ENCODE results near the gene DOP1B.
"Not testable (repeated sequence)": the region's sequence is repeated elsewhere in the genome, so short reads cannot be mapped to it uniquely, and the experiment has no call there.

Gene DOP1B

GRCh38 chr21:36139791-36140190 is 16.8 kb upstream of the DOP1B start:
- H3K9ac ChIP-seq (ENCODE audit: low read length); DNase-seq (ENCODE audit: low read depth); H3K27me3 ChIP-seq (replicated peaks; ENCODE audit: control insufficient read depth, insufficient read depth, low read length); H3K9me3 ChIP-seq (ENCODE audit: control insufficient read depth, low read length); H3K4me3 ChIP-seq (ENCODE audit: low read length): not testable (repeated sequence)
- peaks cover 28% of the 10 kb centered on the region for H3K36me3 ChIP-seq (ENCODE audit: control insufficient read depth, insufficient read depth, low read length, severe bottlenecking)
- H3K4me1 ChIP-seq (ENCODE audit: control insufficient read depth, insufficient read depth, low read length) = peaks cover 17% of the 10 kb centered on the region

- H3K9ac ChIP-seq (ENCODE audit: low read length) = no peak overlapping the region
- peaks cover 10% of the 10 kb centered on the region for H3K4me1 ChIP-seq (ENCODE audit: control insufficient read depth, insufficient read depth, low read length)
- DNase-seq (ENCODE audit: low read depth) = peak; percentile 96
- H3K4me3 ChIP-seq (ENCODE audit: low read length) = no peak overlapping the region
- H3K36me3 ChIP-seq (ENCODE audit: control insufficient read depth, insufficient read depth, low read length, severe bottlenecking) = peaks cover 28% of the 10 kb centered on the region
- H3K27me3 ChIP-seq (replicated peaks; ENCODE audit: control insufficient read depth, insufficient read depth, low read length) = no peaks in the 10 kb centered on the region
- no peaks in the 10 kb centered on the region for H3K9me3 ChIP-seq (ENCODE audit: control insufficient read depth, low read length)
Measured at GRCh38 chr21:36141513-36141925, 15.1 kb upstream of the DOP1B start.

GRCh38 chr21:36144233-36144632 is 12.4 kb upstream of the DOP1B start:
- H3K9ac ChIP-seq (ENCODE audit: low read length); H3K4me1 ChIP-seq (ENCODE audit: control insufficient read depth, insufficient read depth, low read length); H3K27me3 ChIP-seq (replicated peaks; ENCODE audit: control insufficient read depth, insufficient read depth, low read length); DNase-seq (ENCODE audit: low read depth); H3K9me3 ChIP-seq (ENCODE audit: control insufficient read depth, low read length); H3K4me3 ChIP-seq (ENCODE audit: low read length): not testable (repeated sequence)
- peaks cover 21% of the 10 kb centered on the region for H3K36me3 ChIP-seq (ENCODE audit: control insufficient read depth, insufficient read depth, low read length, severe bottlenecking)

- Histone ChIP-seq H3K4me1 (ENCODE audit: control insufficient read depth, insufficient read depth, low read length) (peaks cover 1% of the 10 kb centered on the region), H3K4me3 (ENCODE audit: low read length) (no peak overlapping the region)
Measured at GRCh38 chr21:36145259-36145658, 11.4 kb upstream of the DOP1B start.

GRCh38 chr21:36147911-36148310 is 8.7 kb upstream of the DOP1B start:
- Histone ChIP-seq H3K4me3 (ENCODE audit: low read length) (no peak overlapping the region), H3K9ac (ENCODE audit: low read length) (no peak overlapping the region), H3K36me3 (ENCODE audit: control insufficient read depth, insufficient read depth, low read length, severe bottlenecking) (no peaks in the 10 kb centered on the region), H3K4me1 (ENCODE audit: control insufficient read depth, insufficient read depth, low read length) (peaks cover 6% of the 10 kb centered on the region), H3K27me3 (replicated peaks; ENCODE audit: control insufficient read depth, insufficient read depth, low read length) (no peaks in the 10 kb centered on the region), H3K9me3 (ENCODE audit: control insufficient read depth, low read length) (peaks cover 3% of the 10 kb centered on the region)
- no peak for DNase-seq (ENCODE audit: low read depth)

More at GRCh38 chr21:36145259-36145658, 11.4 kb upstream of the DOP1B start:
- Histone ChIP-seq H3K27me3 (replicated peaks; ENCODE audit: control insufficient read depth, insufficient read depth, low read length) (no peaks in the 10 kb centered on the region), H3K9me3 (ENCODE audit: control insufficient read depth, low read length) (no peaks in the 10 kb centered on the region), H3K36me3 (ENCODE audit: control insufficient read depth, insufficient read depth, low read length, severe bottlenecking) (peaks cover 14% of the 10 kb centered on the region), H3K9ac (ENCODE audit: low read length) (no peak overlapping the region)
- DNase-seq (ENCODE audit: low read depth) = no peak

GRCh38 chr21:36148886-36149285 is 7.7 kb upstream of the DOP1B start:
- H3K4me1 ChIP-seq (ENCODE audit: control insufficient read depth, insufficient read depth, low read length) = peaks cover 6% of the 10 kb centered on the region
- H3K9me3 ChIP-seq (ENCODE audit: control insufficient read depth, low read length) = peaks cover 3% of the 10 kb centered on the region
- DNase-seq (ENCODE audit: low read depth) = no peak
- no peak overlapping the region for H3K4me3 ChIP-seq (ENCODE audit: low read length)
- no peaks in the 10 kb centered on the region for H3K27me3 ChIP-seq (replicated peaks; ENCODE audit: control insufficient read depth, insufficient read depth, low read length)
- no peaks in the 10 kb centered on the region for H3K36me3 ChIP-seq (ENCODE audit: control insufficient read depth, insufficient read depth, low read length, severe bottlenecking)
- no peak overlapping the region for H3K9ac ChIP-seq (ENCODE audit: low read length)

GRCh38 chr21:36149788-36150711 is 6.6 kb upstream of the DOP1B start:
- H3K9me3 ChIP-seq (ENCODE audit: control insufficient read depth, low read length) = peaks cover 3% of the 10 kb centered on the region
- H3K4me1 ChIP-seq (ENCODE audit: control insufficient read depth, insufficient read depth, low read length) = peaks cover 6% of the 10 kb centered on the region
- no peaks in the 10 kb centered on the region for H3K36me3 ChIP-seq (ENCODE audit: control insufficient read depth, insufficient read depth, low read length, severe bottlenecking)
- H3K4me3 ChIP-seq (ENCODE audit: low read length) = peak overlapping the region; percentile 30
- no peaks in the 10 kb centered on the region for H3K27me3 ChIP-seq (replicated peaks; ENCODE audit: control insufficient read depth, insufficient read depth, low read length)
- peak overlapping the region; percentile 45 for H3K9ac ChIP-seq (ENCODE audit: low read length)
- DNase-seq (ENCODE audit: low read depth) = peak; percentile 23

- Histone ChIP-seq H3K36me3 (ENCODE audit: control insufficient read depth, insufficient read depth, low read length, severe bottlenecking) (no peaks in the 10 kb centered on the region), H3K4me1 (ENCODE audit: control insufficient read depth, insufficient read depth, low read length) (peaks cover 9% of the 10 kb centered on the region), H3K9me3 (ENCODE audit: control insufficient read depth, low read length) (peaks cover 3% of the 10 kb centered on the region), H3K27me3 (replicated peaks; ENCODE audit: control insufficient read depth, insufficient read depth, low read length) (no peaks in the 10 kb centered on the region), H3K4me3 (ENCODE audit: low read length) (peak overlapping the region; percentile 91), H3K9ac (ENCODE audit: low read length) (peak overlapping the region; percentile 89)
- DNase-seq (ENCODE audit: low read depth) = no peak
Measured at GRCh38 chr21:36155603-36156338, 853 bp upstream of the DOP1B start.

GRCh38 chr21:36156339-36156814 is 247 bp upstream of the DOP1B start:
- H3K4me3 ChIP-seq (ENCODE audit: low read length) = peak overlapping the region; percentile 91
- H3K36me3 ChIP-seq (ENCODE audit: control insufficient read depth, insufficient read depth, low read length, severe bottlenecking) = no peaks in the 10 kb centered on the region
- H3K9ac ChIP-seq (ENCODE audit: low read length) = peak overlapping the region; percentile 89
- peaks cover 3% of the 10 kb centered on the region for H3K9me3 ChIP-seq (ENCODE audit: control insufficient read depth, low read length)
- H3K4me1 ChIP-seq (ENCODE audit: control insufficient read depth, insufficient read depth, low read length) = peaks cover 9% of the 10 kb centered on the region
- DNase-seq (ENCODE audit: low read depth) = peak; percentile 100
- H3K27me3 ChIP-seq (replicated peaks; ENCODE audit: control insufficient read depth, insufficient read depth, low read length) = no peaks in the 10 kb centered on the region

GRCh38 chr21:36159356-36159921 is 2.8 kb downstream of the DOP1B start:
- Histone ChIP-seq H3K4me1 (ENCODE audit: control insufficient read depth, insufficient read depth, low read length) (peaks cover 9% of the 10 kb centered on the region), H3K9ac (ENCODE audit: low read length) (no peak overlapping the region), H3K36me3 (ENCODE audit: control insufficient read depth, insufficient read depth, low read length, severe bottlenecking) (no peaks in the 10 kb centered on the region), H3K9me3 (ENCODE audit: control insufficient read depth, low read length) (no peaks in the 10 kb centered on the region), H3K4me3 (ENCODE audit: low read length) (no peak overlapping the region), H3K27me3 (replicated peaks; ENCODE audit: control insufficient read depth, insufficient read depth, low read length) (no peaks in the 10 kb centered on the region)
- DNase-seq (ENCODE audit: low read depth) = no peak

GRCh38 chr21:36160850-36161178 is 4.2 kb downstream of the DOP1B start:
- Histone ChIP-seq H3K4me1 (ENCODE audit: control insufficient read depth, insufficient read depth, low read length) (peaks cover 5% of the 10 kb centered on the region), H3K9ac (ENCODE audit: low read length) (no peak overlapping the region), H3K27me3 (replicated peaks; ENCODE audit: control insufficient read depth, insufficient read depth, low read length) (no peaks in the 10 kb centered on the region), H3K9me3 (ENCODE audit: control insufficient read depth, low read length) (no peaks in the 10 kb centered on the region), H3K4me3 (ENCODE audit: low read length) (no peak overlapping the region), H3K36me3 (ENCODE audit: control insufficient read depth, insufficient read depth, low read length, severe bottlenecking) (no peaks in the 10 kb centered on the region)
- no peak for DNase-seq (ENCODE audit: low read depth)
